Regular cardiac myocyte (primary cell): ENCODE measurements around the gene RNF10. TPM values are rescaled to one million over a fixed set of nuclear protein-coding genes. Genes with fewer than 3 reads are reported as not detected.

Experiments
- total RNA-seq: library from RNA; depleted of rRNA; stranded (reverse); fragments of >200 nt; gene quantifications from 2 replicates; pipeline ENCODE4 v1.2.3, GENCODE V29; 2014

RNF10 gene
- 95.3 and 136 TPM in 2 replicates for total RNA-seq

DNA sequence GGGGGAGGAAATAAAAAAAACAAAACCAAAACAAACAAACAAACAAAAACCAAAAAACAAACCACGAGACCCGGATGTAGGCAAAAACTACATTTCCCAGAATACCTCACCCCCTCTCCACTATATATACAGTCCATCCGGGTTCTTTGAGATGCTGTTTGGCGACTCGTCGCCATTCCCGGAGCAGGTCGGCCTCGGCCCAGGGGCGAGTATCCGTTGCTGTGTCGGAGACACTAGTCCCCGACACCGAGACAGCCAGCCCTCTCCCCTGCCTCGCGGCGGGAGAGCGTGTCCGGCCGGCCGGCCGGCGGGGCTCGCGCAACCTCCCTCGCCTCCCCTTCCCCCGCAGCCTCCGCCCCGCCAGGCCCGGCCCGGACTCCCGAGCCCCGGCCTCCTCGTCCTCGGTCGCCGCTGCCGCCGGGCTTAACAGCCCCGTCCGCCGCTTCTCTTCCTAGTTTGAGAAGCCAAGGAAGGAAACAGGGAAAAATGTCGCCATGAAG, at the start of gene RNF10:
TSS of gene RNF10 (plus strand) at position 154 of the 500 bp plus-strand sequence. CDS start 456 bp downstream, outside the sequence.

DNA sequence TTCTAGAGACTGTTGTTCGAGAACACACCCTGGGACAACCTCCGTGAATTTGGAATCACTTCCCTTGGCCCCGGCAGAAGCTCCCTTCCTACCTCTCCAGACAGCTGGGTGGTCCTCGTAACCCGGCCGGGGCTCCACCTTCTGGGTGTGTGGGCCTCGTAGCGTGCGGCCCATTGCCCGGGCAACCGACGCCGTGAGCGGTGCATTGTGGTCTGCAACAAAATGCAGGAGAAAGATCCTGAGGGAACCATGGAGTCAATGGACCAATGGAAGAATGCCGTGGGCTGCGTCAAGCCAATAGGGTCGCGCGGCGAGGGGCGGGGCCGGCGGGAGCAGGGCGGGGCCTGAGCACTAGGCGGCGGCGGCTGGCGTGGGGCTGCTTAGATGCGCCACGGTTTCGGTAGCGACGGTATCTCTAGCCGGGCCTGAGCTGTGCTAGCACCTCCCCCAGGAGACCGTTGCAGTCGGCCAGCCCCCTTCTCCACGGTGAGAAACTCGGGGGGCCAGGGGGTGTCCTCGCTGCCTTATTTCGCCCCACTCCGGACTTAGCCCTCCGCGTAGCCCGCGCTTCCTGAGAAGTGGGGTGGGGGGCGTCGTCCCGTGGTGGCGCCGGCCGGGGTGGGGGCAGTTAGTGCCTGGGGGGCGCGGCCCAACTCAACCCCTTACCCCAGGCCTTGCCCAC, 38.3 kb upstream of the RNF10 start, which contains the start of gene DYNLL1:
TSS of gene DYNLL1 (plus strand) at position 383 of the 682 bp plus-strand sequence. CDS start 309 bp downstream, outside the sequence.

DNA sequence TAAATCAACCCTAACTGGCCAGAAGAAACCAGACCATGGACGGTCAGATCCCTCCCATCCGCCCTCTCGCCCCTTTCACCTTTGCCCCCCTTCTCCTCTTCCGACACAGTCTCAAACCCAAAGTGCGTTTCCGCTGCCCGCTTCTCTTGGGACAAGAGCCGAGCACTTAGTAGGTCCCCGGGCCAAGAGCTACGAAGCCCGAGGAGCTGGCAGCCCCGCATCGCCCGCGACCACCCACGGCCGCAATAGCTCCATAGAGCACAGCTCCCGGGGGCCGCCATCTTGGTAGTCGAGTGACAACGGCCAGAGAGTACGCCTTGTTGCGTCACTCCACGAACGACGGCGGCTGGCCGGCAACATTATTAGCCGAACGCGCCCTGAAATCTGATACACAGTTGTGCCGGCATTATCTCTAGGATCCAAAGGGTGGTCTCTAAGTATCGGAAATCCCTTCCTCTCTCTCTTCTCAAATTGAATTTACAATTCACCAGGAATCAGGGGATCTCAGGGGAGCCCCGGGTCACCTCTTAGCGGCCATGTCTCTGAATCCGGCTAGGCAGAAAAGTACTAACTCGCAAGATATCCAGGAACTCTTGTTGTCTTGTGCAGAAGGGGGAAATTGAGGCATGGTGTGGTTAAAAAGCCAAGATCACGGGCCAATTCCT, 5.2 kb upstream of the RNF10 start, which contains the start of gene COQ5:
TSS of gene COQ5 (minus strand) at position 298 of the 665 bp plus-strand sequence. CDS start at position 281, 17 bp downstream.

DNA sequence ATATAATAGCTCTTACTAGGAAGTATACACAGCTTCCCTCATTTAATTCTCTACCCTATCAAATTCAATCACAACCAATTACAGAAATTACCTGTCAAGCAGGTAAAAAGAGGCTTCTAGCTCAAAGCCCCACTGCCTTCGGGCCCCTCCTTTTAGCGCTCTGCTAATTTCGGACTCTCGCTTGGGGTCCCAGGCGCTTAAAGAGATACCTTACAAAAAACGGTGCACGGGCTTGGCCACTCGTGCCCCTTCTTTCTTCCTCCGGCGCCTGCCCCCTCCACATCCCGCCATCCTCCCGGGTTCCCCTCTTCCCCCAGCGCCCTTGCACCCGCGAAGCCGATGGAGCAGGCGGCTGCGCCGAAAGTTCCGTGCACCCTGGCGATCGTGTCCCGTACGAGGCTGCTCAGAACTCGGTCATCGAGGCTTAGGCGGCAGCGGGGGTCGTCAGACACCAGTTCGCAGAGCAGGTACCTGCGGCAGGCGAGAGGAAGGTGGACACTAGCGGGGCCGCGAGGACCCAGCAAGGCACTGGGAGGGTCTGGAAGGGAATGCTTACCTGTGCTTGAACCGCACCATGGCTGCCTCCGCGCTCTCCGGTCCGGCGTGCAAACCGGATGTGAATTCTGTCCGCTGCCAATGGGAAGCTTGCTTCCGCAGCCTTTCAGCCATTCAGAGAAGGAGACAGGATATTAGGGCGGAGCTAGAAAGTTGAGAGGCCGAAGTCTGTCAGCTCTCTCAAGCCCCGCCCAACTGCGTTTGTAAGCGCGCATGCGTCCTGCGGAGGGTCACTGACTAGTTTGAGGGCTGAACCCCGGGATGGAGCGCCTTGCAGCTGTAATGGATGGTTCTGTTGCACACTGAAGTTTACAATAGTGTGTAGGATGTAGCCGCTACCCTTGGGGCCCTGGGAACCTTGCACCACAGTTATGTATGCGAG, 46.9 kb downstream of the RNF10 start, which contains the start of gene POP5:
TSS of gene POP5 (minus strand) at position 616 of the 937 bp plus-strand sequence. CDS start at position 576, 40 bp downstream.

Other genes starting within 250 kb of the RNF10 start
- under 0.01 TPM in 2 replicates for gene RNU4-2, start 242.5 kb upstream of the RNF10 start, total RNA-seq
- gene RNU4-1, start 241.1 kb upstream of the RNF10 start, total RNA-seq: under 0.01 TPM in 1 of 2 replicates, not detected in the other
- 0.96 and 2.8 TPM in 2 replicates for gene SIRT4, start 232.0 kb upstream of the RNF10 start, total RNA-seq
- gene PLA2G1B, start 206.6 kb upstream of the RNF10 start, total RNA-seq: not detected in 2 replicates
- gene MSI1, start 165.2 kb upstream of the RNF10 start, total RNA-seq: not detected in 2 replicates
- 729 and 777 TPM in 2 replicates for gene COX6A1, start 96.2 kb upstream of the RNF10 start, total RNA-seq
- 17.5 and 47.0 TPM in 2 replicates for gene TRIAP1, start 88.0 kb upstream of the RNF10 start, total RNA-seq
- 18.4 and 24.0 TPM in 2 replicates for gene GATC, start 87.9 kb upstream of the RNF10 start, total RNA-seq
- gene SRSF9, start 64.6 kb upstream of the RNF10 start, total RNA-seq: 167 and 251 TPM in 2 replicates
- gene DYNLL1, start 38.2 kb upstream of the RNF10 start, total RNA-seq: 169 and 450 TPM in 2 replicates
- 30.9 and 36.4 TPM in 2 replicates for gene COQ5, start 5.2 kb upstream of the RNF10 start, total RNA-seq
- gene POP5, start 47.0 kb downstream of the RNF10 start, total RNA-seq: 32.1 and 99.1 TPM in 2 replicates
- gene CABP1, start 106.3 kb downstream of the RNF10 start, total RNA-seq: 10.7 and 16.1 TPM in 2 replicates
- 165 and 193 TPM in 2 replicates for gene MLEC, start 152.8 kb downstream of the RNF10 start, total RNA-seq
- 22.8 and 27.0 TPM in 2 replicates for gene UNC119B, start 176.1 kb downstream of the RNF10 start, total RNA-seq
- 5.2 and 7.6 TPM in 2 replicates for gene ACADS, start 191.5 kb downstream of the RNF10 start, total RNA-seq